Right kidney (tissue), 1 donor: ENCODE measurements around the gene TPST2.

Source experiments
- DNase-seq: peaks from one replicate; pipeline ENCODE4 v3.0.0-alpha.2; 2016

Gene TPST2

GRCh38 chr22:26494506-26494905 is 95.4 kb downstream of the TPST2 start:
- no peak for DNase-seq

- DNase-seq: no peak
Observed at GRCh38 chr22:26492220-26492619, 97.7 kb downstream of the TPST2 start.

- DNase-seq: no peak
Observed at GRCh38 chr22:26489447-26490036, 100.4 kb downstream of the TPST2 start.

- no peak for DNase-seq
Observed at GRCh38 chr22:26487996-26488395, 101.9 kb downstream of the TPST2 start.

GRCh38 chr22:26486394-26486793 is 103.5 kb downstream of the TPST2 start:
- no peak for DNase-seq

- DNase-seq: no peak
Observed at GRCh38 chr22:26485806-26486390, 104.0 kb downstream of the TPST2 start.

GRCh38 chr22:26485013-26485412 is 104.9 kb downstream of the TPST2 start:
- no peak for DNase-seq

GRCh38 chr22:26484360-26484706 is 105.6 kb downstream of the TPST2 start:
- no peak for DNase-seq

GRCh38 chr22:26483439-26484359 is 106.2 kb downstream of the TPST2 start, which contains the start of the genes HPS4 and SRRD:
Gene HPS4 (minus strand): TSS chr22:26483783. CDS start chr22:26481762, 2,021 bp downstream.
Gene SRRD (plus strand): TSS chr22:26483877. CDS start chr22:26483891, 14 bp downstream.
- peak; percentile 96 for DNase-seq

- DNase-seq: no peak
Observed at GRCh38 chr22:26483043-26483438, 106.9 kb downstream of the TPST2 start.

GRCh38 chr22:26482161-26482560 is 107.8 kb downstream of the TPST2 start:
- DNase-seq: no peak

- DNase-seq: no peak
Observed at GRCh38 chr22:26481694-26482093, 108.2 kb downstream of the TPST2 start.

- DNase-seq: no peak
Observed at GRCh38 chr22:26481112-26481693, 108.7 kb downstream of the TPST2 start.

GRCh38 chr22:26480611-26480932 is 109.4 kb downstream of the TPST2 start:
- DNase-seq: no peak

GRCh38 chr22:26479792-26480610 is 109.9 kb downstream of the TPST2 start:
- no peak for DNase-seq

GRCh38 chr22:26479043-26479791 is 110.7 kb downstream of the TPST2 start:
- no peak for DNase-seq

- no peak for DNase-seq
Observed at GRCh38 chr22:26477341-26477731, 112.6 kb downstream of the TPST2 start.

- no peak for DNase-seq
Observed at GRCh38 chr22:26476705-26477340, 113.1 kb downstream of the TPST2 start.

- no peak for DNase-seq
Observed at GRCh38 chr22:26474682-26475081, 115.2 kb downstream of the TPST2 start.
